Gastroesophageal sphincter (tissue), 3 donors: ENCODE results near the gene FBXO31.

ENCODE experiments used
- EP300 ChIP-seq: sonication (generic); formaldehyde crosslinking; IDR thresholded peaks from one replicate; pipeline ENCODE4 v1.6.1; 2017; ENCODE audit warnings: antibody characterized with exemption, mild to moderate bottlenecking
- TF ChIP-seq, protein P1 (sequence below), 4 experiments: fragments of 200-600 bp in 2 of 4; fragments of 450-650 bp in 2 of 4; sonication (generic) in 1 of 4; IDR thresholded peaks; one replicate each; pipeline ENCODE4 v1.5.1; 2017 to 2019; ENCODE audit warnings: antibody characterized with exemption in 4 of 4, mild to moderate bottlenecking in 2 of 4, moderate library complexity in 2 of 4

DNA sequence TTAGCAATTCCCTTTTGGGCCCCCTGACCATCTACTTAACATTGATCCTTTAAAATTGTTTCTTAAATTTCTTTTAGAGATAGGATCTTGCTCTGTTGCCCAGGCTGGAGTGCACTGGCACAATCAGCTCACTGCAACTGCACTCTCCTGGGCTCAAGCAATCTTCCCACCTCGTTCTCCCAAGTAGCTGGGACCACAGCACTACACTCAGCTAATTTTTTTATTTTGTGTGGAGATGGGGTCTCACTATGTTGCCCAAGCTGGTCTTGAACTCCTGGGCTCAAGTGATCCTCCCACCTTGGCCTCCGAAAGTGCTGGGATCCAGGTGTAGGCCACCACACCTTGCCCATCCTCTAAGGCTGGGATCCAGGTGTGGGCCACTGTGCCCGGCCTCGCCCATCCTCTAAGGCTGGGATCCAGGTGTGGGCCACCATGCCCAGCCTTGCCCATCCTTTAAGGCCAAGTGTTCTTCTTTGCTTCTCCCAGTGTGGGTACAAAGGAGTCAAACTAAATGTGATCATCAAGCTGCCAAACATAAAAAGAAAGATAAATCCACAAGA, 79.5 kb downstream of the FBXO31 start:
- TF ChIP-seq EP300, result no peak
- TF ChIP-seq, protein P1, sequence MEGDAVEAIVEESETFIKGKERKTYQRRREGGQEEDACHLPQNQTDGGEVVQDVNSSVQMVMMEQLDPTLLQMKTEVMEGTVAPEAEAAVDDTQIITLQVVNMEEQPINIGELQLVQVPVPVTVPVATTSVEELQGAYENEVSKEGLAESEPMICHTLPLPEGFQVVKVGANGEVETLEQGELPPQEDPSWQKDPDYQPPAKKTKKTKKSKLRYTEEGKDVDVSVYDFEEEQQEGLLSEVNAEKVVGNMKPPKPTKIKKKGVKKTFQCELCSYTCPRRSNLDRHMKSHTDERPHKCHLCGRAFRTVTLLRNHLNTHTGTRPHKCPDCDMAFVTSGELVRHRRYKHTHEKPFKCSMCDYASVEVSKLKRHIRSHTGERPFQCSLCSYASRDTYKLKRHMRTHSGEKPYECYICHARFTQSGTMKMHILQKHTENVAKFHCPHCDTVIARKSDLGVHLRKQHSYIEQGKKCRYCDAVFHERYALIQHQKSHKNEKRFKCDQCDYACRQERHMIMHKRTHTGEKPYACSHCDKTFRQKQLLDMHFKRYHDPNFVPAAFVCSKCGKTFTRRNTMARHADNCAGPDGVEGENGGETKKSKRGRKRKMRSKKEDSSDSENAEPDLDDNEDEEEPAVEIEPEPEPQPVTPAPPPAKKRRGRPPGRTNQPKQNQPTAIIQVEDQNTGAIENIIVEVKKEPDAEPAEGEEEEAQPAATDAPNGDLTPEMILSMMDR (IDR thresholded peaks at IDR 0.05), result no peak
